Ectodermal cell (in vitro differentiated cells): ENCODE measurements around the gene DAAM1.

Experiments
- H3K27ac ChIP-seq: 2 replicates; pipeline ENCODE4 v1.7.0; 2013; ENCODE audit warnings: mild to moderate bottlenecking, low read depth, low read length; ENCODE audit not compliant: insufficient read depth, poor library complexity, severe bottlenecking
- H3K27me3 ChIP-seq: 2 replicates; pipeline ENCODE4 v1.7.0; 2013; ENCODE audit warnings: mild to moderate bottlenecking, low read length; ENCODE audit not compliant: insufficient read depth, control insufficient read depth, poor library complexity, severe bottlenecking
- H3K36me3 ChIP-seq: one replicate; pipeline ENCODE4 v1.7.0; 2013; ENCODE audit warnings: low read length; ENCODE audit not compliant: control insufficient read depth, insufficient read depth
- H3K4me1 ChIP-seq: one replicate; pipeline ENCODE4 v1.7.0; 2013; ENCODE audit warnings: low read length; ENCODE audit not compliant: control insufficient read depth, insufficient read depth
- H3K4me3 ChIP-seq: 2 replicates; pipeline ENCODE4 v1.7.0; 2013; ENCODE audit warnings: low read depth, low read length, control low read depth; ENCODE audit not compliant: insufficient read depth
- H3K9me3 ChIP-seq: 2 replicates; pipeline ENCODE4 v1.7.0; 2013; ENCODE audit warnings: mild to moderate bottlenecking, low read length, moderate library complexity; ENCODE audit not compliant: control insufficient read depth
- WGBS, 2 experiments: methylation state at CpG; one replicate each; pipeline ENCODE4 v1.1.7; 2013; ENCODE audit warnings: missing lambda C conversion rate in 2 of 2; 5-methylcytosine and 5-hydroxymethylcytosine counted together

The DAAM1 gene

DNA sequence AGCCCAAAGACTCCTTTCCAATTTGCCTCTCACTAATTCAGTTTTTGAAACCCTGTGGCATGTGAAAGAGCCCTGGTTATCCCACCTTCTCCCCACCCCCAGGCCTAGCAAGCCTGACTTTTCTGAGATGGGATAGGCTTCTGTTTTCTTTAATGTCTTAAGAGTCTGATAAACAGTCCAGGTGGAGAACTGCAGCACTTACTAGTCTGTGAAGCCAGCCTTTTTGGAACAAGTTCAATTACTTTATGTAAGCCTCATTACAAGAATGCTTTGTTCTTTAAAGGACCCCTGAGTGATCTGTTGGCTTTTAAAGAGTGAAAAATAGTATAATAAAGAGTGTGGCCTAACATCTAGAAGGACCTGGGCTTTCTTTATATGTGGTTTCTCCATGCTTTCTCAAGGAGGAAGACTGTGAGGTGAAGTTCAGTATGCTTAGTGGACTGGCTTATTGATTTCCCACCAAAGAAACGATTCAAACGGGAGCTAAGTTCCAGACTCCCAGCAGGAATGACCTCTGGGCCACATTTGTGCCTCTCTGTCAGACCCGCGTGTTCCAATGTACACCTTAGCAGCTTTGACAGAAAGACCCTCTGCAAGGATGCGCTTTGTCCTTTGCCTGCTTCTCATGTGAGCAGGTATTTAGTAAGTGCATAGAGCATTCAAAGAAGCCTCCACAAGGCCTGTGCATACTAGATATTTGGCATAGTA lies 129.5 kb downstream of the DAAM1 start:
- no peaks in the 10 kb centered on the region for H3K36me3 ChIP-seq
- H3K27me3 ChIP-seq = no peaks in the 10 kb centered on the region
- H3K4me3 ChIP-seq = no peak overlapping the region
- no peaks in the 10 kb centered on the region for H3K4me1 ChIP-seq
- H3K9me3 ChIP-seq = no peaks in the 10 kb centered on the region
- 95 to 96% methylated on average over 5 of the region's 5 CpGs for WGBS, 2 experiments
- H3K27ac ChIP-seq = no peak overlapping the region

- 92 to 96% methylated on average over 3 to 4 of the region's 4 CpGs for WGBS, 2 experiments
- no peaks in the 10 kb centered on the region for H3K9me3 ChIP-seq
Observed at GRCh38 chr14:59318908-59319307, 130.4 kb downstream of the DAAM1 start.

GRCh38 chr14:59320361-59320760 lies 131.9 kb downstream of the DAAM1 start:
- H3K36me3 ChIP-seq = no peaks in the 10 kb centered on the region
- H3K27me3 ChIP-seq = no peaks in the 10 kb centered on the region
- H3K27ac ChIP-seq = no peak overlapping the region
- H3K9me3 ChIP-seq = no peaks in the 10 kb centered on the region
- no peak overlapping the region for H3K4me3 ChIP-seq
- H3K4me1 ChIP-seq = no peaks in the 10 kb centered on the region

More at GRCh38 chr14:59318908-59319307, 130.4 kb downstream of the DAAM1 start:
- H3K4me1 ChIP-seq = no peaks in the 10 kb centered on the region
- no peaks in the 10 kb centered on the region for H3K27me3 ChIP-seq
- H3K27ac ChIP-seq = no peak overlapping the region
- H3K36me3 ChIP-seq = no peaks in the 10 kb centered on the region
- no peak overlapping the region for H3K4me3 ChIP-seq

DNA sequence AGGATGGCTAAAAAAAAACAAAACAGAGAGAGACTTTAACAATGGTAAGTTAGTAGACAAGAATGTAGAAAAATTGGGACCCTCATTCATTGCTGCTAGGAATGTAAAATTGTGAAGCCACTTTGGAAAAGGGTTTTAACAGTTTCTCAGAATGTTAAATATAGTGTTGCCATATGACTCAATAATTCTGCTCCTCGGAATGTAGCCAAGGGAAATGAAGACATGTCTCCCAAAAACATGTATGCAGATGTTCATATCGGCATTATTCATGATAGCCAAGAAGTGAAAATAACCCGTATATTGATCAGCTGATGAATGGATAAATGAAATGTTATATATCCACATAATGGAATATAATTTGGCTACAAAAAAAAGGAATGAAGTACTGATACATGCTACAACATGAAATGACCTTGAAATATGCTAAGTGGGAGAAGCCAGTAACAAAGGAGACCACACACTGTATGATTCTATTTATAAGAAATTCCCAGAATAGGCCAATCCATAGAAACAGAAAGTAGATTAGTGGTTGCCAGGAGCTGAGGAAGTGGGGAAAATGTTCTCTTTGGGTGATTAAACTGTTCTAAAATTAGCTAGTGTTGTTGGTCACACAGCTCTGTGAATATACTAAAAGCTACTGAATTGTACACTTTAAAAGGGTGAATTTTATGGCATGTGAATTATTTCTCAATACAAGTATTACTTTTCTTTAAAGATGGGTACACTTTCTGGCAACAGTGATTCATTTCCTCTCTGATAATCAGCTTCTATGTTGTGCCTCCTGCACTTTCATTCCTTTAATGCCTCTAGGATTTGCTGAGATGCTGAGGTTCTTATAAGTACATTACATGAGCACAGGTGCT lies 132.5 kb downstream of the DAAM1 start:
- Histone ChIP-seq H3K36me3 (no peaks in the 10 kb centered on the region), H3K27ac (no peak overlapping the region), H3K9me3 (no peaks in the 10 kb centered on the region), H3K27me3 (no peaks in the 10 kb centered on the region), H3K4me3 (no peak overlapping the region), H3K4me1 (no peaks in the 10 kb centered on the region)
- WGBS, 2 experiments = 98% methylated on average over 2 to 3 of the region's 3 CpGs

- H3K36me3 ChIP-seq = no peaks in the 10 kb centered on the region
- no peak overlapping the region for H3K4me3 ChIP-seq
- no peak overlapping the region for H3K27ac ChIP-seq
- no peaks in the 10 kb centered on the region for H3K4me1 ChIP-seq
- 88 to 93% methylated on average over 3 of the region's 3 CpGs for WGBS, 2 experiments
- no peaks in the 10 kb centered on the region for H3K9me3 ChIP-seq
- no peaks in the 10 kb centered on the region for H3K27me3 ChIP-seq
Observed at GRCh38 chr14:59321626-59321949, 133.1 kb downstream of the DAAM1 start.

- no peaks in the 10 kb centered on the region for H3K36me3 ChIP-seq
- H3K27me3 ChIP-seq = no peaks in the 10 kb centered on the region
- H3K4me1 ChIP-seq = peaks cover 12% of the 10 kb centered on the region
- 96 to 98% methylated on average over 2 of the region's 2 CpGs for WGBS, 2 experiments
- no peak overlapping the region for H3K4me3 ChIP-seq
- H3K27ac ChIP-seq = no peak overlapping the region
- no peaks in the 10 kb centered on the region for H3K9me3 ChIP-seq
Observed at GRCh38 chr14:59325906-59326305, 137.4 kb downstream of the DAAM1 start.

- Histone ChIP-seq H3K27ac (no peak overlapping the region), H3K9me3 (no peaks in the 10 kb centered on the region), H3K4me1 (peaks cover 16% of the 10 kb centered on the region), H3K27me3 (no peaks in the 10 kb centered on the region), H3K36me3 (no peaks in the 10 kb centered on the region), H3K4me3 (no peak overlapping the region)
- WGBS, 2 experiments = 93 to 96% methylated on average over 2 to 4 of the region's 4 CpGs
Observed at GRCh38 chr14:59328454-59328853, 140.0 kb downstream of the DAAM1 start.

DNA sequence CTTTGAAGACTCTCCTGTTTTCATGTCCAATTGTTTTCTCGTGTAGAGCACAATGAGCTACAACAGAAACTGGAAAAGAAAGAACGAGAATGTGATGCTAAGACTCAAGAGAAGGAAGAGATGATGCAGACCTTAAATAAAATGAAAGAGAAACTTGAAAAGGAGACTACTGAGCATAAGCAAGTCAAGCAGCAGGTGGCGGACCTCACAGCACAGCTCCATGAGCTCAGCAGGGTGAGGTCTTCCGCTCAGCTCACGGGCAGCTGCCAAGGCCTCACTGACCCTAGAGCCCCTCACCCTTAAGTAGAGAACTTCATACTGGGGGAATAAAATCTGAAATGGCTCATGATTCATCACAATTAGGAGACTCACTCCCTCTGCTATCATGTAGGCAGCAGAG lies 142.0 kb downstream of the DAAM1 start:
- no peaks in the 10 kb centered on the region for H3K9me3 ChIP-seq
- H3K27ac ChIP-seq = no peak overlapping the region
- WGBS, 2 experiments = 73 to 76% methylated on average over 5 of the region's 5 CpGs
- no peaks in the 10 kb centered on the region for H3K36me3 ChIP-seq
- H3K4me1 ChIP-seq = peaks cover 21% of the 10 kb centered on the region
- H3K27me3 ChIP-seq = no peaks in the 10 kb centered on the region
- no peak overlapping the region for H3K4me3 ChIP-seq

- no peaks in the 10 kb centered on the region for H3K36me3 ChIP-seq
- 58 to 67% methylated on average over 3 of the region's 3 CpGs for WGBS, 2 experiments
- no peaks in the 10 kb centered on the region for H3K27me3 ChIP-seq
- H3K9me3 ChIP-seq = no peaks in the 10 kb centered on the region
- peaks cover 21% of the 10 kb centered on the region for H3K4me1 ChIP-seq
- no peak overlapping the region for H3K27ac ChIP-seq
- no peak overlapping the region for H3K4me3 ChIP-seq
Observed at GRCh38 chr14:59331217-59331616, 142.8 kb downstream of the DAAM1 start.

- Histone ChIP-seq H3K27ac (no peak overlapping the region), H3K36me3 (no peaks in the 10 kb centered on the region), H3K9me3 (no peaks in the 10 kb centered on the region), H3K4me1 (peaks cover 24% of the 10 kb centered on the region), H3K4me3 (no peak overlapping the region), H3K27me3 (no peaks in the 10 kb centered on the region)
- 93 to 98% methylated on average over 2 of the region's 2 CpGs for WGBS, 2 experiments
Observed at GRCh38 chr14:59332727-59333126, 144.3 kb downstream of the DAAM1 start.
